Hematopoietic multipotent progenitor cell treated with erythropoietin and hydrocortisone succinate and interleukin-3 and kit ligand, for 8 days (in vitro differentiated cells): ENCODE results near the gene CTNNAL1.
A peak's percentile ranks its signal among the peaks of the same experiment; 100 is the strongest.
"Not testable (repeated sequence)": the region's sequence is repeated elsewhere in the genome, so short reads cannot be mapped to it uniquely, and the experiment has no call there.

ENCODE experiments used
- DNase-seq: peaks from one replicate; pipeline ENCODE4 v3.0.0-alpha.2; 2015

The CTNNAL1 gene

GRCh38 chr9:108983885-108984284, 29.4 kb downstream of the CTNNAL1 start:
- DNase-seq = no peak

GRCh38 chr9:108980893-108981292, 32.4 kb downstream of the CTNNAL1 start:
- DNase-seq = no peak

DNA sequence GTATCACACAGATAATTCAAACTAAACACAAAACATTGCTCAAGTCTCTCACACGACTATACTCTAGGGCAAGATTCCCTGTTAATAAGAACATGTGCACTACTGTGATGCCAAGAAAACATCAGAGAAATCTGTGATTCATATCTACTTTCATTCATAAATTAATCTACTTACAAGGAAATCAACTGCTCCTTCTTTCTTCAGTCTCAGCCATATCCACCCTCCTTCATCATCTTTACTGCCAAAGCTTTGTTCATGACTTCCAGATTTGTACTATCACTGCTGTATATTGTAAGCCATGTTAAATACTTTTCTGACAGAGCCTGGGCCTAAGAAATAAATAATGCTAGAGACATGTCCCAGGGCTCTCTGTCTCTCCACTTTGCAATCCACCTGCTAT, 35.1 kb downstream of the CTNNAL1 start:
- DNase-seq = no peak

DNA sequence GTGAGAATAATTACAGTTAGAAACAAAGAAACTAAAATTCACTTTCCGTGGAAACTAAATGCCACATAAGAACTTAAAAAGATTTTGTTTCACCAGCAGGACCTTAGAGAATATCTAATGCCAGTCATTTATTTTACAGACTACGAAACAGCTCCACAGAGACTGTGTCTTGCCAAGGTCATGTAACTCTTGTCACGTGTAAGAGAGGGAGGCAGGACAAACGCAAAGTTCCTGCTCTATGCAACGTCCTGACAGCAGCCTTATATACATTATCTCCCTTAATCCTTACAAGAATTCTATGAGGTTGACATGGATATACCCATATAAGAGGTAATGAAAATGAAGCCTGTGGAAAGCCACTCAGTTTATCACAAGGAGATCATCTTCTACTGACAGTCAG, 39.4 kb downstream of the CTNNAL1 start:
- DNase-seq = no peak

- DNase-seq = no peak
Measured at GRCh38 chr9:108972626-108973209, 40.6 kb downstream of the CTNNAL1 start.

DNA sequence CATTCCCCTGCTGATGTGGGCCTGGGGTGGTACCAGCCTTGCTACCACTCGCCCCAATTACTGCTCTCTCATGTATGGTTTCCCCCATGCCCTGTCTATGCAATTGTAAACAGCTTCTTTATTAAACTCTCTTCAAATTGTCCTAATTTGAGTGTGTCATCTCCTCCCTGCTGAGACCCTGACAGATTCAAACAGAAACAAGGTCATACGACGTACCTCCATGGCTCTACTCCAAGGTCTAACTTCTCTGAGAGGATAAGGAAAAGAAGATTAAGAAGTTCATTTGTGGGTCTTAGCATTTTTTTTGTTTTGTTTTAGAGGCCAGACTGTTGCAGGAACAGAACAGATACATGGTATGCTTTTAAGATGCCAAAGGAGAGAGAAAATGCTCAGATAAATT, 41.1 kb downstream of the CTNNAL1 start:
- DNase-seq = no peak

DNA sequence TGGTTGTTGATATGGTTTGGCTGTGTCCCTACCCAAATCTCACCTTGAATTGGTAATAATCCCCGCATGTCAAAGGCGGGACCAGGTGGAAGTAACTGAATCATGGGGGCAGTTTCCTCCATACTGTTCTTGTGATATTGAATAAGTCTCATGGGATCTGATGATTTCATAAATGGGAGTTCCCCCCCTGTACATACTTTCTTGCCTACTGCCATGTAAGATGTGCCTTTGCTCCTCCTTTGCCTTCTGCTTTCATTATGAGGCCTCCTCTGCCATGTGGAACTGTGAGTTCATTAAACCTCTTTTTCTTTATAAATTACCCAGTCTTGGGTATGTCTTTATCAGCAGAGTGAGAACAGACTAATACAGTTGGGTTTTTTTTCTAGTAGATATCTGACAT, 41.9 kb downstream of the CTNNAL1 start:
- DNase-seq = not testable (repeated sequence)

DNA sequence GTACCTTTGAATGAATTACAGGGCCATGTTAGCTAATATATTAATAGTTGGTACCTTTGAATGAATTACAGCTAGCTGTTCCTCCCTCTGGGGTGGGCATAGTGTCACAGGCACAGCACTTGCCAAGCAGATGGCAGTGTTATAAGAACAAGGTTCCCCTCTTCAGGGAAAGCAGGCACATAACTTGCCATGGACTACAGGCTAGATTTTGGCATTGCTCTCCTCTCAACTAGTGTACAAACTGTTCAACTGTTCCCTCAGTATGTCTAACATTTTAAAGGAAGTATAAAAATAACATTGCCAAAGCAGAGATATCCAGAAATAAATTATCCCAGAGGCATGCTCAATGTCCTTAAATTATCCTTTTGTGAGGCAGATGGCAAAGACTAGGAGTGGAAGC, 45.4 kb downstream of the CTNNAL1 start:
- DNase-seq = no peak

- peak; percentile 50 for DNase-seq
Measured at GRCh38 chr9:108963459-108964143, 49.7 kb downstream of the CTNNAL1 start.

- DNase-seq = no peak
Measured at GRCh38 chr9:108961151-108961550, 52.1 kb downstream of the CTNNAL1 start.

- DNase-seq = no peak
Measured at GRCh38 chr9:108960331-108960730, 53.0 kb downstream of the CTNNAL1 start.

DNA sequence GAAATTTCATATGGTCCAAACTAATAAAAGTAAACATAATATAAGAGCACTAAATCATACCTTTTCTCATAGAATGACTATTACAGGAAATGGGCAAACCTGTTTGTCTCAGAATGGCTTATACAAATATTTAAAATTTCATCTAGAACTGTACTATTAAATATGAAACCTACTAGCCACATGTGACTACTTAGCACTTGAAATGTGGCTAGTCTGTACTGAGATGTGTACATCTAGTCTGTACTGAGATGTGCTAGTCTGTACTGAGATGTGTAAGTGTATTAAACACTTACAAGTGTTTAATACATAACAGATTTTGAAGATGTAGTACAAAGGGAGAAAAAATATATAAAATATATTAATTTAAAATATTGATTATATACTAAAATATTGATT, 56.7 kb downstream of the CTNNAL1 start:
- no peak for DNase-seq

DNA sequence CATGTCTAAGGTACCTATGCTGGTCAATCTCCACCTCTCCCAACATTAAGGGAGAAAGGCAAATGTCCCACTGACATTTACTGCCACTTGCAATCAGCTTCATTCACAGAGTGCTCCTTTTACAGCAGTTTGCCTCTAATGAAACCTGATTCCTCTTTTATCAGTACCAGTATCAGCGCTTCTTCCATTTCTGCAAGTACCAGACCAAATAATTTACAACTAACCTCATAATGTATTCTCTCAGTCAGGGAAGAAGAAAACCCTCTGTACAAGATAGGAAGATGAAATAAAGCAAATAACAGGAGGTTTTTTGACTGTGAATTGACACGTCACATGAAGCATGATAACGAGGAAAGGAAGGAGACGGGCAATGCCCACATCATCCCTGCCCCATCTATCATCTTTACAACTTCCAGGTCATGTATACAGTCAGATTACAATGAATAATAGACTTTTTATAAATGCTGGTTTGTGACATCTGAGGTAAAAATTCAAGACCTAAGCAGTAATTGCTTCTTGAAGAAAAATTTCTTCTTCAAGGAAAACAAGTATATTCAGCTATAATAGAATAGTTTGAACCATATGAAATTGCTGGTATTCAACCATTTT, 57.2 kb downstream of the CTNNAL1 start:
- no peak for DNase-seq

DNA sequence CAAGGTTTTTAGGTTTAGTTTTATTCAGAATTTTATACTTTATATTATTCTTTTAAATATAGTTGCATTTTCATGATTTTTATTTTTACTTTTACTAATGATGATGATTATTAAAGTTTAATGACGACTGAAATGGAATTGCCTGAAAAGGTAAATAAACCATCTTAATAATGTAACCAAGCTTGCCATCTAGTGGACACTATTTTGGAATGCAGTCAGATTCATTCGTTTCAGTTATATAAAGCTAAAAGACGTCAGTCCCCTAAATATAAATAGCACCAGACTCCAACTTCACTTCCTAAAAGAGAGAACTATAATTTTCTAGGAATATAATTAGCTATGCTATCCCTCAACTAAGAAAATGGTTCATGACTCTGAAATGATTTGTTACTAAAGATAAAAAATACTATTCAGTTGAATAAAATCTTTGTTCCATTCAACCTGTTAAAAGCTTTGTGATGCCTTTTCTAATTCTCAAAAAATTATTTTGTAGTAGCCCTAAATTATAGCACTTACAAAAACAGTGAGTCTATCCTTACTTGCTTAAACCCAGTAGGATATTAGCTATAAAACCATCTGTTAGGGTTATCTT, 59.2 kb downstream of the CTNNAL1 start:
- peak; percentile 65 for DNase-seq

DNA sequence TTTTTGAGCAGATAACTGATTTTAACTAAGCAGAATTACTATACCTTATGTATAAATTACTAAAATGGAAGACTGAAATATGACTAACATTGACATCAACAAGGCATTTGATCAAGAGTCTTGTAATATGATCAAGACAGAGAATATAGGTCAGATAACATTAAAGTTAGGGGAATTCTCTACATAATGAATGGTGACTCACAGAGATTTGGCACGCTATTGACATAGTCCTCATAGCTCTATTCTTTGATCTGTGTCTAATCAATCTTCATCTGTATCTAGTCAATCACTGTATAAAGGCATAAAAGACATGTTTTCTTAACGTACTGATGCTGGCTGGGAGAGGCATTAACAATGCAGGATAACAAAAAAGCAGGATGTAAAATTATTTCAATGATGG, 61.7 kb downstream of the CTNNAL1 start:
- DNase-seq = no peak

GRCh38 chr9:108950168-108950567, 63.1 kb downstream of the CTNNAL1 start:
- no peak for DNase-seq

- DNase-seq = no peak
Measured at GRCh38 chr9:108939975-108940374, 73.3 kb downstream of the CTNNAL1 start.

DNA sequence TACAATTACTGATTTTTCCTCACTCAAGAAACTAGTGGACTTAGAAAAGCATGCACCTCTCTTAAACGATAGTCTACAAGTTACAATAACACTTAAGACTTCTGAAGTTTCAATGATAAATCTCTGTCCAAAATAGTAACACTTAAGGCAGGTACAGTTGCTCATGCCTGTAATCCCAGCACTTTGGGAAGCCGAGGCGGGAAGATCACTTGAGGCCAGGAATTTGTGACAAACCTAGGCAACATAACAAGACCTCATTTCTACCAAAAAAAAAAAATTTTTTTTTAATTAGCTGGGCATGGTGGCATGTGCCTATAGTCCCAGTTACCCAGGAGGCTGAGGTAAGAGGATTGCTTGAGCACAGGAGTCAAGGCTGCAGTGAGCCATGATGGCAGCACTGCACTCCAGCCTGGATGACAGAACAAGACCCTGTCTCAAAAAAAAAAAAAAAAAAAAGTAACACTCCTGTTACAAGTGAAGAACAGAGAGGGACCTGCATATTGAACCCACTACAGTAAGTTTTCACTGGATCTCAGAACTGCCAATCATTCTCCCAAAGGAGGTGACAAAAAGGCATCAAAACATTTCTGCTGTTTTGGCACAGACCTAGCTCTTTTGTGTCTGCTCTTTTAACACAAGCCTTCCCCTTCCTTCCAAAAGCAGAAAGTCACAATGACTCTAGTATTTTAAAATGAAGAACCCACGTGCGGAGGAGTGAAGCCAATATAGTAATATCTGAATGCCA, 75.6 kb downstream of the CTNNAL1 start:
- DNase-seq = no peak

DNA sequence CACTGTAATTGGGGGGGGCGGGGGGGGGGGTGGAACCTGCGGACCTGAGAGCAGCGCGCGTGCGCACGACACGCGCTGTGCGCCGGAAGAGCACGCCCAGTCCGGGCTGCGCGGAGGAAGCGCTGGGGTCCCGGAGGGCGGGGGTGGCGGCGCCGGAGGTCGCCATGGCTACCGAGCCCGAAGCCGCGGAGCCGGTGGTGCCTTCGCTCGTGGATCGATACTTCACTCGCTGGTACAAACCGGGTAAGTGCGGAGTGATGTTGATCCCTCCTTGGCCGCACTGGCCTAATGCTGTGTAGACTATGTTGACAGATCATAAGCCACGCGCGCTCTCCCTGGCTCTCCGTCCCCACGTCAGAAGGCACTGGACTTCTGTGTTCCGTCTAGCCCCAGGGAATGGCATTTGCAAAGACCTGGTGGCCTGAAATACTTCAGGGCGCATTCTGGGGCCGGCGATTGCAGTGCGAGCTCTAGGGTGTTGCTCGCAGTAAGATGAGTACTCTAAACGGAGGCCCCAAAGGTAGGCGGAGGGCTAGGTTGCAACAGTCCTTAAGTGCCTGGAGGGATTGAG, 78.9 kb downstream of the CTNNAL1 start, which contains the start of gene ABITRAM:
ABITRAM (plus strand) TSS at position 78 of the 571 bp plus-strand sequence; CDS start at position 165, 87 bp downstream.
- peak; percentile 84 for DNase-seq

- DNase-seq = peak; percentile 94
Measured at GRCh38 chr9:108933718-108934322, 79.5 kb downstream of the CTNNAL1 start, which contains the start of gene ELP1. ELP1 (minus strand) TSS chr9:108934124; CDS start chr9:108931146, 2,978 bp downstream.

DNA sequence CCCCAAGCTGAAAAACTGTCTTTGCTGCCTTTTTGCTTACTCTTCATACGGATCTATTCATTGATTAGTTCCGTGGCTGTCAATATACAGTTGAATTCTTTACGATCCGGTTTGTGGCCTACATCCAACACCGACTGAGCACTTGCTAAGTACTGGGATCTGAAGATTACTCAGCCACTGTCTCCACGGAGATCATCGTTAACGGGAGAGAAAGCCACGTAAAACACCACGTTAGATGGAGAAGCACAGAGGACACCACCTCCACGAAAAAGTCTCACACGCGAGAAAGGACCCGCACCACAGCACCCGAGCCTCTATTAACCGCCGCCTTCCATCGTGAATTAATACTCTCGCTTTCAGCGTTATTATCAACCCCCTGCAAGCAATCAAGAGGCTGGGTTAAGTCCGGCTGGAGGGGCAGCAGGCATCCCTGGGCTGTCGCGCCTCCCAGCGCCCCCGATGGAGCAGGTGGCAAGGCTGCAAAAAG, 80.0 kb downstream of the CTNNAL1 start:
- DNase-seq = peak; percentile 41

- no peak for DNase-seq
Measured at GRCh38 chr9:108928386-108928785, 84.9 kb downstream of the CTNNAL1 start.
